Upper lobe of left lung (tissue), 6 donors: Measurements from ENCODE around the gene MRPS18A. TPM values are rescaled to one million over a fixed set of nuclear protein-coding genes. Genes with fewer than 3 reads are reported as not detected.
"Not testable (repeated sequence)": the region's sequence is repeated elsewhere in the genome, so short reads cannot be mapped to it uniquely, and the experiment has no call there.

ENCODE experiments used
- ATAC-seq, 2 donors: fragments of 200-7000 bp; cut with Tn5 transposase; one replicate each; pipeline ENCODE4 v1.9.1; 2022; ENCODE audit warnings: mild to moderate bottlenecking in 2 of 2, moderate library complexity in 2 of 2; ENCODE audit not compliant: low FRiP score in 2 of 2
- DNase-seq, 2 donors: peaks; one replicate each; pipeline ENCODE4 v3.0.0-alpha.2; 2019 to 2020
- H3K27ac ChIP-seq, 4 donors: fragments of 200-600 bp; sonication (generic); one replicate each; pipeline ENCODE4 v1.5.1; 2016 to 2019
- H3K27me3 ChIP-seq, 4 donors: fragments of 200-600 bp; sonication (generic); one replicate each; pipeline ENCODE4 v1.5.1; 2017 to 2019
- H3K36me3 ChIP-seq, 4 donors: fragments of 200-600 bp; sonication (generic); one replicate each; pipeline ENCODE4 v1.5.1; 2016 to 2019
- H3K4me1 ChIP-seq, 4 donors: fragments of 200-600 bp; sonication (generic); one replicate each; pipeline ENCODE4 v1.5.1; 2018 to 2019
- H3K4me3 ChIP-seq, 4 donors: fragments of 200-600 bp; sonication (generic); one replicate each; pipeline ENCODE4 v1.5.1; 2017 to 2019; ENCODE audit warnings: mild to moderate bottlenecking in 2 of 4, moderate library complexity in 1 of 4
- H3K9me3 ChIP-seq, 4 donors: fragments of 200-600 bp; sonication (generic); one replicate each; pipeline ENCODE4 v1.5.1; 2018 to 2019
- EP300 ChIP-seq, 4 donors: sonication (generic); formaldehyde crosslinking; IDR thresholded peaks; one replicate each; pipeline ENCODE4 v1.5.1; 2017; ENCODE audit warnings: antibody characterized with exemption in 4 of 4, control low read depth in 2 of 4
- POLR2A ChIP-seq, 4 donors: fragments of 450-650 bp; IDR thresholded peaks; one replicate each; pipeline ENCODE4 v1.5.1; 2016 to 2017; ENCODE audit warnings: antibody characterized with exemption in 4 of 4, mild to moderate bottlenecking in 2 of 4
- POLR2AphosphoS5 ChIP-seq, 2 donors: sonication (generic); formaldehyde crosslinking; IDR thresholded peaks; one replicate each; pipeline ENCODE4 v1.5.1; 2017; ENCODE audit warnings: antibody characterized with exemption in 2 of 2
- WGBS, 2 donors: methylation state at CpG; one replicate each; pipeline ENCODE4 v1.1.5; 2017 to 2018; 5-methylcytosine and 5-hydroxymethylcytosine counted together
- total RNA-seq, 6 donors: library from RNA; depleted of rRNA in 4 of 6; stranded (reverse); fragments of >200 nt in 4 of 6; gene quantifications; one replicate each; pipeline versions ENCODE4 v1.1.0 to v1.2.1, GENCODE V29; 2016 to 2021
- TF ChIP-seq, protein P1 (sequence below), 6 experiments: fragments of 450-650 bp in 4 of 6; fragments of 200-600 bp in 2 of 6; sonication (generic) in 2 of 6; IDR thresholded peaks; one replicate each; pipeline ENCODE4 v1.5.1; 2016 to 2019; ENCODE audit warnings: antibody characterized with exemption in 6 of 6
- donor health status: DM: no; HTN: no; CAD: no; lungs with moderate emphysema.
- donor health status: DM: no; HTN: yes; CAD: no; lungs with severe emphysema.

MRPS18A gene
- total RNA-seq, 6 donors from 2014 or later: 21.0 to 45.6 (median 33.4) TPM

DNA sequence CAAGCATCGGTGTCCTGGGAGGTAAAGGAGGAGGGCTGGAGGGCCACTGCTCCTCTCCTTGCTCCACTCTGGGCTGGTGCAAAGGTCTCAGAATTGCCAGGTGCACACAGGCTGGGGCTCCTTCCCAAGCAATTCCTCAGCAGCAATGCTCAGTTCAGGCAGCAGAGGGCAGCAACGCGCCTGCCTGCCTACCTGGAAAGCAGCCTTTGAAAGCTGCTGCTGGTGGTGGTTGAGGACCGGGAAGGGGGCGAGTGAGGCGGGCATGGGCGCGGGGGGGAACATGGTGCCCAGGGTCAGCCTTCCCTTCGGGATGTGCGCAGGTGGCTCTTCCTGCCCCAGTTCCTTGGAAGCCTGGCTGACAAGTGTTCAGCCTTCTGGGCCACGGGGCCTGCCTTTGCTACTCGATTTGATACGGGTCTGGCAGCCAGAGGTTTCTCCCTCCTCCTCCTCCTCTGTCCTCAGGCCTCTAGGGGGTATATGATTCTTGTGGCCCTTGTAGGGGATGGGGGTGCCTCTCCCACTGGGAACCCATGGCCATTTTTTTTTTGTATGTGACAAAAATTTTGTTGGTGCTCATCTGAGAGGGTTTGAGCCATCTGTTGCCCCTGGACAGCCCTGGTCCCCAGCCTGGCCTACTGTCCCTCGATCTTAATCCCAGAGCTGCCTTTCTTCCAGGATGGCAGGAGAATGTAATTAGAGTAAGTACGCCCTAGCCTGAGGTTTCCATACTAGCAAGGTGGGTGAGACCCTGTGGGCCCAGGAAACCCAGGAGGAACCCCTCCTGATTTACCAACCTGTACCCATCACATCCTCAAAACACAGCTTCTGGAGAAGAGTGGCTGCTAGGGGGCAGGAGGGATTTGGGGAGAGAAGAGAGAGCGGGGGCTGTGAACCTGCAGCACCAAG lies 20.1 kb downstream of the MRPS18A start:
- WGBS, 2 donors: 13 to 14% methylated on average over 15 of the region's 16 CpGs
- Histone ChIP-seq H3K9me3 (no peaks in the 10 kb centered on the region), H3K27me3 (no peaks in the 10 kb centered on the region), H3K36me3 (peaks cover 3 to 24% (median 20%) of the 10 kb centered on the region in 4 donors), H3K4me3 (no peak overlapping the region), H3K27ac (peak overlapping the region in 1 of 4 donors; percentile 22), H3K4me1 (peaks cover 21 to 36% (median 24%) of the 10 kb centered on the region in 4 donors)
- TF ChIP-seq, protein P1, sequence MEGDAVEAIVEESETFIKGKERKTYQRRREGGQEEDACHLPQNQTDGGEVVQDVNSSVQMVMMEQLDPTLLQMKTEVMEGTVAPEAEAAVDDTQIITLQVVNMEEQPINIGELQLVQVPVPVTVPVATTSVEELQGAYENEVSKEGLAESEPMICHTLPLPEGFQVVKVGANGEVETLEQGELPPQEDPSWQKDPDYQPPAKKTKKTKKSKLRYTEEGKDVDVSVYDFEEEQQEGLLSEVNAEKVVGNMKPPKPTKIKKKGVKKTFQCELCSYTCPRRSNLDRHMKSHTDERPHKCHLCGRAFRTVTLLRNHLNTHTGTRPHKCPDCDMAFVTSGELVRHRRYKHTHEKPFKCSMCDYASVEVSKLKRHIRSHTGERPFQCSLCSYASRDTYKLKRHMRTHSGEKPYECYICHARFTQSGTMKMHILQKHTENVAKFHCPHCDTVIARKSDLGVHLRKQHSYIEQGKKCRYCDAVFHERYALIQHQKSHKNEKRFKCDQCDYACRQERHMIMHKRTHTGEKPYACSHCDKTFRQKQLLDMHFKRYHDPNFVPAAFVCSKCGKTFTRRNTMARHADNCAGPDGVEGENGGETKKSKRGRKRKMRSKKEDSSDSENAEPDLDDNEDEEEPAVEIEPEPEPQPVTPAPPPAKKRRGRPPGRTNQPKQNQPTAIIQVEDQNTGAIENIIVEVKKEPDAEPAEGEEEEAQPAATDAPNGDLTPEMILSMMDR (IDR thresholded peaks at IDR 0.05): peak; percentile 94 to 97 (median 96)
- TF ChIP-seq EP300 (IDR thresholded peaks at IDR 0.05) (no peak), POLR2A (IDR thresholded peaks at IDR 0.05) (no peak), POLR2AphosphoS5 (IDR thresholded peaks at IDR 0.05) (peak; percentile 18 to 52)
- DNase-seq (peak; percentile 86 to 88), ATAC-seq (peak; percentile 83 to 85)

DNA sequence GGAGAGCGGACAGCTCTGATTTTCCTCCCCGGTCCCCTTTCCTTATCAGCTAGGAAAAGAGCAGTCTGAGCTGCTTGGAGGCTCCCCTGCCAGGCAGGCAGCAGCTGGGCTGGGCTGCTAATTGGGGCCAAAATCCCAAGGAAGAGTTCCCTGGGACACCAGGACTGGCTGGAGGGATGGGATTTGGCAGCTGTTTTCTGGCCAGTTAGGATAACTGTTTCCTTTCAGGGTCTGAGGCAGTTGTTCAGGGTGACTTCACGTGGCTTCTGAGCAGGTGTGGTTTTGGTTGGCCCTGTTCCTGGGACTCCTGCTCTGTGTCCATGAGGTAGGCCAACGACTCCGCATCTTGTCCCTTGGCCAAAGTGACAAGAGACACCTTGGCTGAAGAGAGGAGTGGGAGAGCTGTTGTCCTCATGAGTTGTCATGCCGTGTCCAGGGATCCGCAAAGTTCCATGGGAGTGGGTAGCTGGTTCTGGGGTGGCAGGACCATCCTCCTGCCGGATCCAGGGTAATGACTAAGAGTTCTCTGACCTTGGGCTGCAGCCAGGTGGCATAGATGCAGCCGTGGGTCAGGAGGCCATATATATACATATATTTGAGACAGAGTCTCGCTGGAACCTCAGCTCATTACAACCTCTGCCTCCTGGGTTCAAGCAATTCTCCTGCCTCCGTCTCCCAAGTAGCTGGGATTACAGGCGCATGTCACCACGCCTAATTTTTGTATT lies 21.2 kb downstream of the MRPS18A start:
- no peak overlapping the region for H3K27ac ChIP-seq
- H3K36me3 ChIP-seq: peaks cover 2 to 12% (median 9%) of the 10 kb centered on the region in 4 donors
- H3K9me3 ChIP-seq: no peaks in the 10 kb centered on the region
- H3K27me3 ChIP-seq: no peaks in the 10 kb centered on the region
- 76 to 80% methylated on average over 9 to 12 of the region's 13 CpGs for WGBS, 2 donors
- no peak overlapping the region for H3K4me3 ChIP-seq
- no peak for ATAC-seq
- peaks cover 21 to 33% (median 24%) of the 10 kb centered on the region in 4 donors for H3K4me1 ChIP-seq
- no peak for DNase-seq
- no peak for TF ChIP-seq POLR2A (IDR thresholded peaks at IDR 0.05)
- no peak for TF ChIP-seq POLR2AphosphoS5 (IDR thresholded peaks at IDR 0.05)
- no peak for TF ChIP-seq EP300 (IDR thresholded peaks at IDR 0.05)
- TF ChIP-seq, protein P1 (IDR thresholded peaks at IDR 0.05): no peak

DNA sequence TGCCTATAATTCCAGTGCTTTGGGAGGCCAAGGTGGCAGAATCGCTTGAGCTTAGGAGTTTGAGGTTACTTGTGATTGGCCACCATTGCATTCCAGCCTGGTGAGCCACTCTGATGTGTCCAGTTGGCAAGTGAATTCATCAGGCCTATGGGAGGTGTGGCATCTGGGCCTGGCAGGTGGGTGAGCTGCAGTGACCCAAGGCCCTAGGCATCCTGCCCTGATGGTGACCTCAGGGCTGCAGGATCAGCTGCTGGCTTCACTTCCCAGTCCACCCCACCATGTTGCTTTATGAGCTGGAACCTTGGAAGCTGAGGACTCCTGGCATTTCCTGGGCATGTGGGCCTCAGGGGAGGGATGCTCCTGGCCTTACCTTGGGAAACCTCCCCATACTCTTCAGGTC lies 22.2 kb downstream of the MRPS18A start:
- H3K36me3 ChIP-seq: peaks cover 0 to 3% (median under 1%) of the 10 kb centered on the region in 4 donors
- no peak for DNase-seq
- H3K9me3 ChIP-seq: no peaks in the 10 kb centered on the region
- 100% methylated on average over 1 of the region's 1 CpG; no CpG with 5 or more reads in 1 of the 2 donors for WGBS, 2 donors
- no peak overlapping the region for H3K27ac ChIP-seq
- H3K4me3 ChIP-seq: no peak overlapping the region
- H3K4me1 ChIP-seq: peaks cover 21 to 29% (median 24%) of the 10 kb centered on the region in 4 donors
- no peaks in the 10 kb centered on the region for H3K27me3 ChIP-seq
- TF ChIP-seq EP300 (IDR thresholded peaks at IDR 0.05) (no peak), POLR2A (IDR thresholded peaks at IDR 0.05) (no peak), POLR2AphosphoS5 (IDR thresholded peaks at IDR 0.05) (no peak)
- TF ChIP-seq, protein P1 (IDR thresholded peaks at IDR 0.05): no peak
- no peak for ATAC-seq

DNA sequence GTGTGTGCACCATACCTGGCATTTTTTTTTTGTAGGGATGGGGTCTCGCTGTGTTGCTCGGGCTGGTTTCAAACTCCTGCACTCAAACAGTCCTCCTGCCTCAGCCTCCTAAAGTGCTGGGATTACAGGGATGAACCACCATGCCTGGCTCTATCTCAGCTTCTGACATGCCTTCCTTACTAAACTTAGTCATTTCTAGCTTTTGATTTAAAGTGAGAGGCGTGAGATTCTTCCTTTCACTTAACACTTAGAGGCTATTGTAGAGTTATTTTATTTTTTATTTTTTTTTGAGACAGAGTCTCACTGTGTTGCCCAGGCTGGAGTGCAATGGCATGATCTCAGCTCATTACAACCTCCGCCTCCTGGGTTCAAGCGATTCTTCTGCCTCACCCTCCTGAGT lies 24.6 kb downstream of the MRPS18A start:
- peaks cover 10% of the 10 kb centered on the region in 4 donors for H3K4me1 ChIP-seq
- DNase-seq, H3K9me3 ChIP-seq, H3K4me3 ChIP-seq, ATAC-seq, H3K36me3 ChIP-seq, H3K27ac ChIP-seq, H3K27me3 ChIP-seq: not testable (repeated sequence)
- 86 to 95% methylated on average over 5 of the region's 5 CpGs for WGBS, 2 donors

DNA sequence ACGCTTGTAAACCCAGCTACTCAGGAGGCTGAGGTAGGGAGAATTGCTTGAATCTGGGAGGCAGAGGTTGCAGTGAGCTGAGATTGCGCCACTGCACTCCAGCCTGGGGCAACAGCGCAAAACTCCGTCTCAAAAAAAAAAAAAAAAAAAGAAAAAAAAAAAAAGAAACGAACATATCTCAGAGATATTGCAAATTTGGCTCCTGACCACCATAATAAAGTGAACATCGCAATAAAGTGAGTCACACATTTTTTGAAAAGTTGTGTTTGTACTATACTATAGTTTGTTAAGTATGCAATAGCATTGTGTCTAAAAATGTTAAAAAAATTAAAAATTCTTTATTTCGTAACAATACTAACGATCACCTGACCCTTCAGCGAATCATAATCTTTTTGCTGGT lies 29.4 kb downstream of the MRPS18A start:
- Histone ChIP-seq H3K27me3 (no peaks in the 10 kb centered on the region), H3K27ac (no peak overlapping the region), H3K36me3 (no peaks in the 10 kb centered on the region), H3K9me3 (no peaks in the 10 kb centered on the region), H3K4me3 (no peak overlapping the region), H3K4me1 (no peaks in the 10 kb centered on the region)
- ATAC-seq: no peak
- TF ChIP-seq POLR2AphosphoS5 (IDR thresholded peaks at IDR 0.05) (no peak), POLR2A (IDR thresholded peaks at IDR 0.05) (no peak), EP300 (IDR thresholded peaks at IDR 0.05) (no peak)
- TF ChIP-seq, protein P1 (IDR thresholded peaks at IDR 0.05): no peak
- WGBS, 2 donors: 83 to 88% methylated on average over 9 of the region's 9 CpGs
- DNase-seq: no peak
